Mesenchymal stem cell (in vitro differentiated cells and primary cell): ENCODE measurements around the gene PDXDC1.

Experiments used
- DNase-seq: peaks from one replicate; pipeline ENCODE4 v3.0.0-alpha.2; 2013
- H2AFZ ChIP-seq: one replicate; pipeline ENCODE4 v1.6.1; 2013; ENCODE audit warnings: low read depth, mild to moderate bottlenecking, control low read depth, inconsistent platforms, low read length, moderate library complexity
- H2AK5ac ChIP-seq: 2 replicates; pipeline ENCODE4 v1.6.1; 2013; ENCODE audit warnings: low read length, moderate library complexity, mild to moderate bottlenecking, inconsistent platforms; ENCODE audit not compliant: severe bottlenecking
- H2BK120ac ChIP-seq: one replicate; pipeline ENCODE4 v1.6.1; 2013; ENCODE audit warnings: low read depth, mild to moderate bottlenecking, inconsistent platforms, low read length, moderate library complexity
- H2BK12ac ChIP-seq, 2 experiments: one replicate each; pipeline ENCODE4 v1.6.1; 2013; ENCODE audit warnings: inconsistent platforms in 2 of 2, low read length in 2 of 2, mild to moderate bottlenecking in 2 of 2, moderate library complexity in 2 of 2, control low read depth in 1 of 2
- H2BK15ac ChIP-seq: one replicate; pipeline ENCODE4 v1.6.1; 2013; ENCODE audit warnings: mild to moderate bottlenecking, low read depth, inconsistent platforms; ENCODE audit not compliant: poor library complexity, severe bottlenecking
- H2BK5ac ChIP-seq: 2 replicates; pipeline ENCODE4 v1.6.1; 2013; ENCODE audit warnings: low read depth, mild to moderate bottlenecking, low read length, control low read depth, inconsistent platforms; ENCODE audit not compliant: poor library complexity, severe bottlenecking
- H3K14ac ChIP-seq, 2 experiments: one replicate each; pipeline ENCODE4 v1.6.1; 2013; ENCODE audit warnings: inconsistent platforms in 2 of 2, low read length in 2 of 2, control low read depth in 1 of 2, mild to moderate bottlenecking in 1 of 2, moderate library complexity in 1 of 2
- H3K18ac ChIP-seq, 2 experiments: one replicate each; pipeline ENCODE4 v1.6.1; 2013; ENCODE audit warnings: inconsistent platforms in 2 of 2, low read length in 2 of 2, control low read depth in 1 of 2, low read depth in 1 of 2, mild to moderate bottlenecking in 1 of 2
- H3K23ac ChIP-seq, 2 experiments: one replicate each; pipeline ENCODE4 v1.6.1; 2013; ENCODE audit warnings: inconsistent platforms in 2 of 2, low read length in 2 of 2, mild to moderate bottlenecking in 2 of 2, moderate library complexity in 2 of 2, control low read depth in 1 of 2
- H3K27ac ChIP-seq: 2 replicates; pipeline ENCODE4 v1.5.1; 2013; ENCODE audit warnings: mild to moderate bottlenecking, moderate library complexity, low read length, control low read depth, inconsistent platforms; ENCODE audit not compliant: poor library complexity, severe bottlenecking
- H3K27me3 ChIP-seq, 2 experiments: 2 replicates each; pipeline versions ENCODE4 v1.6.1 to v1.7.0; 2013; ENCODE audit warnings: low read length in 2 of 2, mild to moderate bottlenecking in 2 of 2, moderate library complexity in 2 of 2, control low read depth in 1 of 2, inconsistent platforms in 1 of 2; ENCODE audit not compliant: control insufficient read depth in 1 of 2, insufficient read depth in 1 of 2
- H3K36me3 ChIP-seq, 2 experiments: 2 replicates each; pipeline versions ENCODE4 v1.6.1 to v1.7.0; 2013; ENCODE audit warnings: low read length in 2 of 2, control low read depth in 1 of 2, inconsistent platforms in 1 of 2, low read depth in 1 of 2, mild to moderate bottlenecking in 1 of 2; ENCODE audit not compliant: insufficient read depth in 2 of 2, control insufficient read depth in 1 of 2
- H3K4ac ChIP-seq, 2 experiments: one replicate each; pipeline ENCODE4 v1.6.1; 2013; ENCODE audit warnings: inconsistent platforms in 2 of 2, low read length in 2 of 2, mild to moderate bottlenecking in 2 of 2, moderate library complexity in 2 of 2, control low read depth in 1 of 2, low read depth in 1 of 2
- H3K4me1 ChIP-seq: 2 replicates; pipeline ENCODE4 v1.6.1; 2013; ENCODE audit warnings: low read depth, low read length, control low read depth; ENCODE audit not compliant: control insufficient read depth, insufficient read depth
- H3K4me2 ChIP-seq: 2 replicates; pipeline ENCODE4 v1.6.1; 2013; ENCODE audit warnings: low read length, mild to moderate bottlenecking, inconsistent platforms; ENCODE audit not compliant: poor library complexity, severe bottlenecking
- H3K4me3 ChIP-seq, 2 experiments: 2 replicates each; pipeline versions ENCODE4 v1.5.1 to v1.7.0; 2013; ENCODE audit warnings: low read length in 2 of 2, mild to moderate bottlenecking in 2 of 2, control low read depth in 1 of 2, low read depth in 1 of 2; ENCODE audit not compliant: insufficient read depth in 1 of 2
- H3K79me1 ChIP-seq: replicated peaks from 2 replicates; pipeline ENCODE4 v1.6.1; 2013; ENCODE audit warnings: mild to moderate bottlenecking, control low read depth, low read length, inconsistent platforms; ENCODE audit not compliant: poor library complexity, severe bottlenecking
- H3K9ac ChIP-seq: 2 replicates; pipeline ENCODE4 v1.7.0; 2013; ENCODE audit warnings: mild to moderate bottlenecking, low read length, moderate library complexity
- H3K9me3 ChIP-seq: 2 replicates; pipeline ENCODE4 v1.7.0; 2013; ENCODE audit warnings: mild to moderate bottlenecking, low read length; ENCODE audit not compliant: control insufficient read depth
- H4K8ac ChIP-seq: one replicate; pipeline ENCODE4 v1.6.1; 2013; ENCODE audit warnings: inconsistent platforms, mild to moderate bottlenecking, low read length, moderate library complexity
- H4K91ac ChIP-seq: one replicate; pipeline ENCODE4 v1.6.1; 2013; ENCODE audit warnings: mild to moderate bottlenecking, low read length, inconsistent platforms
- WGBS: methylation state at CpG from one replicate; pipeline ENCODE4 v1.1.7; 2013; ENCODE audit warnings: mixed read lengths; 5-methylcytosine and 5-hydroxymethylcytosine counted together

The PDXDC1 gene

GRCh38 chr16:15031179-15031578, 56.4 kb downstream of the PDXDC1 start:
- H2BK5ac ChIP-seq: no peak overlapping the region
- H3K36me3 ChIP-seq: peaks cover 81 to 85% of the 10 kb centered on the region in 2 experiments
- WGBS: 92% methylated on average over 2 of the region's 2 CpGs
- H4K91ac ChIP-seq: no peak overlapping the region
- H3K18ac ChIP-seq: no peak overlapping the region
- H3K14ac ChIP-seq: no peak overlapping the region
- H2BK120ac ChIP-seq: no peak overlapping the region
- H2AK5ac ChIP-seq: no peak overlapping the region
- H2BK15ac ChIP-seq: no peak overlapping the region
- H3K23ac ChIP-seq: no peak overlapping the region
- H2AFZ ChIP-seq: no peak overlapping the region
- H2BK12ac ChIP-seq: no peak overlapping the region
- H3K79me1 ChIP-seq: peaks cover 40% of the 10 kb centered on the region
- H3K27me3 ChIP-seq: no peaks in the 10 kb centered on the region
- no peak overlapping the region for H3K27ac ChIP-seq
- no peak for DNase-seq
- H3K4ac ChIP-seq: no peak overlapping the region
- H4K8ac ChIP-seq: no peak overlapping the region
- no peak overlapping the region for H3K9ac ChIP-seq
- H3K4me2 ChIP-seq: no peak overlapping the region
- peaks cover 15% of the 10 kb centered on the region for H3K4me1 ChIP-seq
- H3K9me3 ChIP-seq: no peaks in the 10 kb centered on the region
- H3K4me3 ChIP-seq: no peak overlapping the region

GRCh38 chr16:15031586-15031985, 56.8 kb downstream of the PDXDC1 start:
- no peak overlapping the region for H3K4me3 ChIP-seq
- 98% methylated on average over 8 of the region's 8 CpGs for WGBS
- H3K23ac ChIP-seq: no peak overlapping the region
- H3K4me2 ChIP-seq: no peak overlapping the region
- no peak overlapping the region for H3K4ac ChIP-seq
- H3K4me1 ChIP-seq: peaks cover 15% of the 10 kb centered on the region
- H3K36me3 ChIP-seq: peaks cover 83 to 90% of the 10 kb centered on the region in 2 experiments
- H3K9me3 ChIP-seq: no peaks in the 10 kb centered on the region
- H2BK15ac ChIP-seq: no peak overlapping the region
- H3K14ac ChIP-seq: no peak overlapping the region
- no peak overlapping the region for H4K91ac ChIP-seq
- H3K9ac ChIP-seq: no peak overlapping the region
- no peaks in the 10 kb centered on the region for H3K27me3 ChIP-seq
- no peak overlapping the region for H3K18ac ChIP-seq
- H2AK5ac ChIP-seq: no peak overlapping the region
- peaks cover 43% of the 10 kb centered on the region for H3K79me1 ChIP-seq
- H2BK5ac ChIP-seq: no peak overlapping the region
- no peak overlapping the region for H2AFZ ChIP-seq
- H3K27ac ChIP-seq: no peak overlapping the region
- no peak overlapping the region for H2BK12ac ChIP-seq
- H4K8ac ChIP-seq: no peak overlapping the region
- no peak for DNase-seq
- H2BK120ac ChIP-seq: no peak overlapping the region

DNA sequence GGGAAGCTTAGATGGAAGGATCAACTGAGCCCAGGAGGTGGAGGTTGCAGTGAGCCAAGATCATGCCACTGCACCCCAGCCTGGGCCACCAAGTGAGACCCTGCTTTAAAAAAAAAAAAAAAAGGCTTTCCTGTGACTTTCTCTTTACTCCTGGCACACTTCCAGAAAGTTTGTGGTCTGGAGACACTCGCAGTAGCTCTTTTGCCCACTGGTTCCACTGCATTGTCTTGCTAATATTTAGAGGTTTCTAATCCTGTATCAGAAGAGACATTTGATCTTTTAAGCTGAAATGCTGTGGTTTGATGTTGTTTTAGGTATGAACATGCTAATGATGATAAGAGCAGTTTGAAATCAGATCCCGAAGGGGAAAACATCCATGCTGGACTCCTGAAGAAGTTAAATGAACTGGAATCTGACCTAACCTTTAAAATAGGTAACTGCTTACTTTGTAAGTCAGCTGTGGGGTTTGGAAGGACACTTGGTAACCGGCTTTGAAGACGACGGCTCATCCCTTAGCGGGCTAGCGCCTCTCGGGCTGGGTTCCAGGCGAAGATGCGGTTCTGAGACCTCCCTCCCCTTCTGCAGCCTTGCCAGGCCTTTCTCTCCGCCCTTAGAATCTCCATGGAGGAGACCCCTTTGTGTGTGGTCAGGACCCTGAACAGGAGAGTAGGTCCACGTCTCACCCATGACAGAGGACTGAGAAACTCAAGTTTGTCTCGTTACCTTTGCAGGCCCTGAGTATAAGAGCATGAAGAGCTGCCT, 57.9 kb downstream of the PDXDC1 start:
- Histone ChIP-seq H2BK15ac (no peak overlapping the region), H2BK120ac (no peak overlapping the region), H4K8ac (no peak overlapping the region), H2AFZ (no peak overlapping the region), H3K4me3 (no peak overlapping the region), H3K23ac (no peak overlapping the region), H4K91ac (no peak overlapping the region), H3K27ac (peak overlapping the region; percentile 10), H3K4ac (no peak overlapping the region), H3K79me1 (peaks cover 42% of the 10 kb centered on the region), H3K36me3 (peaks cover 81 to 91% of the 10 kb centered on the region in 2 experiments), H3K9me3 (no peaks in the 10 kb centered on the region), H3K27me3 (no peaks in the 10 kb centered on the region), H2BK12ac (peak overlapping the region in 1 of 2 experiments; percentile 30), H3K4me1 (peaks cover 15% of the 10 kb centered on the region), H3K14ac (no peak overlapping the region), H2AK5ac (peak overlapping the region; percentile 63), H2BK5ac (no peak overlapping the region), H3K4me2 (no peak overlapping the region), H3K18ac (no peak overlapping the region), H3K9ac (no peak overlapping the region)
- peak; percentile 65 for DNase-seq
- WGBS: 90% methylated on average over 13 of the region's 13 CpGs

DNA sequence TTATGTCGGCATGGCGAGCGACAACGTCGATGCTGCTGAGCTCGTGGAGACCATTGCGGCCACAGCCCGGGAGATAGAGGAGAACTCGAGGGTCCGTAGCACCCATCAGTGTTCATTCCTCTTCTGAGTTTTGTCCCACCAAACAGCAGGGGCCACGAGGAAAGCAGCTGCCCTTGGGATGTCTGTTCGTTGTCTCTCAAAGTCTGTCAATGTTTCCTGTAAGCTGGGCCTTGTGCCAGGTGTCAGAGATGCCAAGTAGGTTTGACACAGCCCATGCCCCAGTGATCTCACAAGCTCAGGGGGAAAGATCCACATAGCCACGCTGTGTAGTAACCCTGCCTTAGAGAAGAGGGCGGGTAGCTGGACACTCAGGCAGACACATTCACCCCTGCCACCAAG, 58.5 kb downstream of the PDXDC1 start:
- Histone ChIP-seq H4K91ac (no peak overlapping the region), H3K4me1 (peaks cover 15% of the 10 kb centered on the region), H2AK5ac (no peak overlapping the region), H3K18ac (no peak overlapping the region), H3K79me1 (peaks cover 39% of the 10 kb centered on the region), H3K23ac (no peak overlapping the region), H2BK120ac (no peak overlapping the region), H3K9me3 (no peaks in the 10 kb centered on the region), H4K8ac (no peak overlapping the region), H2BK15ac (no peak overlapping the region), H2BK5ac (no peak overlapping the region), H3K4me2 (no peak overlapping the region), H3K14ac (no peak overlapping the region), H3K9ac (no peak overlapping the region), H2AFZ (no peak overlapping the region), H2BK12ac (no peak overlapping the region), H3K36me3 (peaks cover 75 to 92% of the 10 kb centered on the region in 2 experiments), H3K4ac (no peak overlapping the region), H3K4me3 (no peak overlapping the region), H3K27me3 (no peaks in the 10 kb centered on the region), H3K27ac (no peak overlapping the region)
- 96% methylated on average over 12 of the region's 14 CpGs for WGBS
- DNase-seq: no peak
